HG03565 (cell line): ENCODE measurements around the gene RASSF3.
A peak's percentile ranks its signal among the peaks of the same experiment; 100 is the strongest.
"Not testable (repeated sequence)": the region's sequence is repeated elsewhere in the genome, so short reads cannot be mapped to it uniquely, and the experiment has no call there.

Source experiments
- ATAC-seq: cut with Tn5 transposase; IDR thresholded peaks from one replicate; pipeline ENCODE4 v1.9.1; 2021; ENCODE audit warnings: mild to moderate bottlenecking, moderate library complexity; ENCODE audit not compliant: unreplicated experiment

RASSF3 gene

DNA sequence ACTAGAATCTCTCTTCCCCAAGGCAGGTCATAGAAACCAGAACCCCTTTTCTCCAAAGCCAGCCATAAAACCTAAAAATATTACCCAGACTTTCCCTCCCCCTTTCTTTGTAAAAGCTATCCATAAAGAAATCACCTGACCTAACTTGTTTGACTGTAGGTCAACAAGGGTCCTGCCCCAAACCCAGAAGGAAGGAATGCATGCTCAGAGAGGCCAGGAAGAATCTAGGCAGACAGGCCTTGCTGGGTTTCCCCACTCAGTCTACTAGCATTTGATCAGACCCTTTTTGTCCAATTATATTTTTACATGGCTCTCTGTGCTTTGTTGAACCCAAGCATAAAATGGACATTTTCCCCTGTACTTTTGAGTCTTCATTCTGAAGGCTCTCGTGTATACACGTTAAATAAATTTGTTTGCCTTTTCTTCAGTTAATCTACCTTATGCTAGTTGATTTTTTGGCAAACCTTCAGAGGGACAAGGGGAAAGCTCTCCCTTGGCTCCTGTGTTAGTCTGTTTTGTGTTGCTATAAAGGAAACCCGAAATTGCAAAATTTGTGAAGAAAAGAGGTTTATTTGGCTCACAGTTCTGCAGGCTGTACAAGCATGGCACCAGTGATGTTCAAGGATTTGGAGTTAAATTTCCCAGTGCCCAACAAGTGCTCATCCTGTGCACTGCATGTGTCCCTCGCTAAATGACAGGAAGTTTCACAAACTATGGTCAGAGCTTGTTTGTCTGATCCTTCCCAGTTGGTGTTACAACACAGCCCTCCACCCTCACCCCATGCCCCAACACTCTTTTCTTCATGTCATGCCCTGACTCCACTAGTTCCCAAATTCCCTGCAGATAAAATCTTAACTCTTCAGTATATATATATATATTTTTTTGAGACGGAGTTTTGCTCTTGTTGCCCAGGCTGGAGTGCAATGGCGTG, 14.2 kb upstream of the RASSF3 start:
- ATAC-seq = no peak

DNA sequence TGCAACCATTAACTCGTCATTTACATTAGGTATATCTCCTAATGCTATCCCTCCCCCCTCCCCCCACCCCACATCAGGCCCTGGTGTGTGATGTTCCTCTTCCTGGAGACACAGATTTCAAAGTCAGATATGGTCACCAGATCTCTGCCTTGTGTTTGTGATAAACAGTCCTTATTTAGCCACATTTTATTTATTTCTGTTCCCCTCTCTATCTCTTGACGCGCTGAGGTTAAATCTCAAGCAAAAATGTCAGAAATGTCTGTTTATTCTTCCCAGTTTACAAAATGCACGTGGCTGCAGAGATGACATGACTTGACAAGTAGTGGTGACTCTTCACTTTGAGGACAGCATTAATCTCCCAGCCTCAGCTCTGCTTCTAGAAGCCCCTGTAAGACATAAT, 11.5 kb upstream of the RASSF3 start:
- ATAC-seq = no peak

GRCh38 chr12:64600164-64600561, 10.1 kb upstream of the RASSF3 start:
- ATAC-seq = no peak

- no peak for ATAC-seq
Measured at GRCh38 chr12:64603183-64603841, 7.0 kb upstream of the RASSF3 start.

GRCh38 chr12:64608901-64609535, 1.3 kb upstream of the RASSF3 start:
- ATAC-seq = peak; percentile 24

GRCh38 chr12:64609536-64610078, 688 bp upstream of the RASSF3 start:
- no peak for ATAC-seq

DNA sequence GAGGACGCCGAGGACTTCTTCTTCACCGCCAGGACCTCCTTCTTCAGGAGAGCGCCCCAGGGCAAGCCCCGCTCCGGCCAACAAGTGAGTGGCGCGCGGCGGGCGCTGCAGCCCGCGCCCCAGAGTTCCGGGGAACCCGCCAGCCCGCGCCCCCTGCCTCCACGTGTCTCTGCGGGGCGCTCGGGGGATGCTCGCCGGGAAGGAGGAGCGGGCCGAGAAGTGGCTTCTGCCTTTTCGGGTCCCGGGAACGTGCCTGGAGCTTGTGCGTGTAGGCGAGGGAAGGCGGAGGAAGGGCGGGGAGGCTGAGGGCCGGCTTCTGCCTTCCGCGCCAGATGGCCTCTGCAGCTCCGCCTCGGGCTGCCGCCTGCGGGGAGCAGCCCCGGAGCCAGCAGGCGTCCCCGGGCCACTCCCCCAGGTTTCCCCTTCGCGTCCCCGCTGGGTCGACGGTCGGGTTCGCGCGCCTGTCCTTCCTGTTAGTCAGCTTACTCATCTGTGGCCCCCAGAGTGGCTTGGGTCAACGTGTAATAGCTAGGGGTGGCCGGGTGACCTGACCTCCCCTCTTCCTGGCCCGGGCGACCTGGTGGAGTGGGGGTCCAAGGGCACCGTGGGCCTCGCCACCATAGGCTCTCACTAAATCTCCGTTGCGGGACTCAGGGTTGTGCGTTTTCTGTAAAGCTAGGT, 505 bp downstream of the RASSF3 start:
- ATAC-seq = peak; percentile 30

- ATAC-seq = no peak
Measured at GRCh38 chr12:64611341-64612284, 1.3 kb downstream of the RASSF3 start.

DNA sequence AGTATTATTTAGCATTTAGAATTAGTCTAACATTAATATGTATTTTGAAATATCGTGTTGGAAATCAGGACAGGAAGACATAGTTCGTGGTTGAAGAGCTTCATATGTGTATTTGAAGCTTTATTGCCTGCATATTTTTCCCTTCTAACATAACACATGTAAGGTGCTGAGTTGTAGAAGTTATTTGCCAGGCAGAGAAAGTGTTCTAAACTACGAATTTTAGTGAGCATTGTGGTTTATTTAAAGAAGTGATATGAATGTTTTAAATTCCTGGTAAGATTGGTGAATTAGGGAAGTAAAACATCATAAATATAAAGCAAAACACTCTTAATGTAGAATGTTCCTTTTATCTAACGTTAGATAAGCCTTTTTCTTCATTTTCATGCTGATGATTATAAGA, 2.5 kb downstream of the RASSF3 start:
- no peak for ATAC-seq

DNA sequence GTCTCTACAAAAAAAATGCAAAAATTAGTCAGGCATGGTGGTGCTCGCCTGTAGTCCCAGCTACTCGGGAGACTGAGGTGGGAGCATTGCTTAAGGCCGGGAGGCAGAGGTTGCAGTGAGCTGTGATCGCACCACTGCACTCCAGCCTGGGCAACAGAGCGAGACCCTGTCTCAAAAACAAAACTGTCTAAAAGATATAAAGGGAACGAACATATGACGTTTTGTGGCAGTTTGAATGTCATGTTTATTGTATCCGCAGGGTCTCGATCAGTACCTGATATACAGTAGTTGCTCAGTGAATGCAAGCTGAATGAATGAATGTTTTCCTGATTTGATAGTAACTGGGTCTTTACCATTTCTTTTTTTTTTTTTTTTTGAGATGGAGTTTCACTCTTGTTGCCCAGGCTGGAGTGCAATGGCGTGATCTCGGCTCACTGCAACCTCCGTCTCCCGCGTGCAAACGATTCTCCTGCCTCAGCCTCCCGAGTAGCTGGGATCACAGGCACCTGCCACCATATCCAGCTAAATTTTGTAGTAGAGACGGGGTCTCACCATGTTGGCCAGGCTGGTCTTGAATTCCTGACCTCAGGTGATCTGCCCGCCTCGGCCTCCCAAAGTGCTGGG, 3.6 kb downstream of the RASSF3 start:
- not testable (repeated sequence) for ATAC-seq

GRCh38 chr12:64616201-64616600, 5.9 kb downstream of the RASSF3 start:
- no peak for ATAC-seq

- ATAC-seq = peak; percentile 41
Measured at GRCh38 chr12:64618953-64619590, 8.8 kb downstream of the RASSF3 start.

- ATAC-seq = peak; percentile 66
Measured at GRCh38 chr12:64621257-64621942, 11.1 kb downstream of the RASSF3 start.

DNA sequence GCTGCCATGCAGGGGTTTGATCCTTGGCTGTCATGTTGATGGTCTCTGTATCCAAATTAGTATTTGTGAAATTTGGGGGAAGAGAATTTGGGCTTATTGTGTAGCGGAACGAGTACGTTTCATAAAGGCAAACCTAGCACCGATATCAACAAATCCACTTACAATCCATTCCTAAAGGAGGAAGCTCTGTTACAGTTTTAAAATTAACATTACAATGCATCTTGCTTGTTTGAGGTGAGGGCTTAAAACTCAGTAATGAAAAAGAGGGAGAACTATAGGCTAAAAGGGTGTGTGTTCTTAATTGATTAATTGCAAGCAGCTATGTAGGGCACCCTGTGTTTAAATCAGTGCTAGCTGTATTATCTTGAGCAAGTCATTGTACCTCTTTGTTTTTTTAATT, 13.7 kb downstream of the RASSF3 start:
- ATAC-seq = no peak

DNA sequence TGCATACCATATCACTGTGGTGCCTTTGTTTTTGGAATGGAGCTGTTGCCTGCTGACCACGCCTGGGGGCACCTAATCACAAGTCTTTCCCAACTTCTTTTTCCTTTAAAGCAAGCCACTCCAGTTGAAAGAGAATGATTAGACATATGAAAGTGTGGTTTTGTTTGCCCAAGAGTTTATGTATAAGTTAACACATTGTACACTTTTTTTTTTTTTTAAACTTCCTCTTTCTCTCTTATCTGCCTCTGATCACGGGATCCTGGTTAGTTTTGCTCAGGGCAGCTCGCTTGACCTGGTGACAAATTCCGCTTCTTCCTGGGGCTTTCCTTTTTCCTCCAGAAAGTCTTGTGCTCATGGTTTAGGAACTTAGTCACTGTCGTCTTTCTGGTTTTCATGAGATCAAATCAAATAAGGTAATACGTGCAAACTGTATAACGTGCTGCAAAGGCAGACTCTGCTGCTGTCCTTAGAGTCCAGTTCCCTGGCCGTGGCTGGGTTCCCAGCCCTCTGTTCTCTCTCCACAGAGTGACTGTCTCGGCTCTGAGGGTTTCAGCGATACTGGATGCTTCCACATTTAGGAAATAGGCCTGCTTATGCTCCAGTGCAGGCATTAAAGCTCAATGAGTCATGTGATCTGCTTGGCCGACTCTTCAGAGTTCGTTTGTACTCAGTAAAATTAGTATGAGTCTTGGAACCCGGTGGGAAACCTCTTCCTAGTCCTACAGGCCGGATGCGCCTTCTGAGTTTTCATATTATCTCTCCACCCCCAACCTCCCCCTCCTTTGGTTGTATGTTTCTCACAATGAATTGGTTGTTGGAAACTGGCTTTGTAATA, 15.2 kb downstream of the RASSF3 start:
- ATAC-seq = peak; percentile 42

- ATAC-seq = not testable (repeated sequence)
Measured at GRCh38 chr12:64626588-64626987, 16.3 kb downstream of the RASSF3 start.

DNA sequence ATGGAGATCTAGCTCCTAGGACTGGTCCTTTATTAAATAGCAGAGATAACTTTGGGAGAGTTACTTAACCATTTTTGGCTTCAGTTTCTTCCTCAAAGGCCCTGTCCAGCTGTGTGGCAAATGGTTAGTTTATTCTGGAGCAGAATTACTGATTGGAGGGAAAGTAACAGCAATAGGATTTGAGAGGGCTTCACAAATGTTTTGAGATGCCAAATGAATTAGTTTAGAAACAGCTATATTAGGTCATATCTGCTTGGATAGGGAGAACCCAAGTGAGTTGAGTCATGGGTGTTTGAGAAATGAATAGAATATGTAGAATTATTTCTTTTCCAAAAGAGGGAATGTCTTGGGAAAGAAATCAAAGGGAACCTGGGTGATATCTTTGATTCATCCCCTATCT, 17.5 kb downstream of the RASSF3 start:
- ATAC-seq = no peak
